Suprapubic skin (tissue), 4 donors: Measurements from ENCODE around the gene TADA3.

Experiments
- CTCF ChIP-seq, 2 donors: fragments of 200-600 bp in 1 of 2; fragments of 450-650 bp in 1 of 2; sonication (generic) in 1 of 2; IDR thresholded peaks; one replicate each; pipeline ENCODE4 v1.5.1; 2016 to 2019; ENCODE audit warnings: antibody characterized with exemption in 2 of 2, mild to moderate bottlenecking in 1 of 2, moderate library complexity in 1 of 2
- EP300 ChIP-seq: sonication (generic); formaldehyde crosslinking; IDR thresholded peaks from one replicate; pipeline ENCODE4 v1.6.1; 2017; ENCODE audit warnings: antibody characterized with exemption
- POLR2A ChIP-seq, 2 donors: fragments of 450-650 bp; IDR thresholded peaks; one replicate each; pipeline ENCODE4 v1.6.1; 2017; ENCODE audit warnings: antibody characterized with exemption in 2 of 2, mild to moderate bottlenecking in 2 of 2, moderate library complexity in 2 of 2
- POLR2AphosphoS5 ChIP-seq, 3 donors: sonication (generic); formaldehyde crosslinking; IDR thresholded peaks; one replicate each; pipeline ENCODE4 v1.6.1; 2017; ENCODE audit warnings: antibody characterized with exemption in 3 of 3

- no peak for TF ChIP-seq CTCF (IDR thresholded peaks at IDR 0.05)
- TF ChIP-seq POLR2A (IDR thresholded peaks at IDR 0.05) = no peak
- no peak for TF ChIP-seq EP300
- no peak for TF ChIP-seq POLR2AphosphoS5 (IDR thresholded peaks at IDR 0.05)
Measured at GRCh38 chr3:9826815-9827573, 34.7 kb upstream of the TADA3 start.
